DOHH2 (cell line): ENCODE measurements around the gene BAZ1A.

Source experiments
- H3F3A ChIP-seq: fragments of 200-600 bp; sonication (generic), shearing (Covaris generic); 2 replicates; pipeline ENCODE4 v1.6.0; 2016; ENCODE audit warnings: antibody characterized with exemption, mild to moderate bottlenecking; ENCODE audit not compliant: control insufficient read depth, insufficient read depth
- H3K27ac ChIP-seq: fragments of 200-600 bp; sonication (generic); 2 replicates; pipeline ENCODE4 v1.5.1; 2014; ENCODE audit warnings: low read depth, mild to moderate bottlenecking, low read length, moderate library complexity
- H3K27me3 ChIP-seq: fragments of 200-600 bp; sonication (generic); 2 replicates; pipeline ENCODE4 v1.6.1; 2014; ENCODE audit warnings: mild to moderate bottlenecking, low read length, mixed read lengths; ENCODE audit not compliant: control insufficient read depth
- H3K36me3 ChIP-seq: fragments of 200-600 bp; sonication (generic); 2 replicates; pipeline ENCODE4 v1.6.1; 2014; ENCODE audit warnings: mild to moderate bottlenecking, low read length, moderate library complexity, mixed read lengths; ENCODE audit not compliant: control insufficient read depth
- H3K4me1 ChIP-seq: fragments of 200-600 bp; sonication (generic); 2 replicates; pipeline ENCODE4 v1.6.1; 2014; ENCODE audit warnings: mild to moderate bottlenecking, low read length, mixed read lengths; ENCODE audit not compliant: control insufficient read depth
- H3K4me2 ChIP-seq: fragments of 200-600 bp; sonication (generic); 2 replicates; pipeline ENCODE4 v1.6.0; 2014; ENCODE audit warnings: mild to moderate bottlenecking, low read length, moderate library complexity
- H3K4me3 ChIP-seq: fragments of 200-600 bp; sonication (generic); 2 replicates; pipeline ENCODE4 v1.5.1; 2014; ENCODE audit warnings: mild to moderate bottlenecking, low read length, mixed read lengths
- H3K79me2 ChIP-seq: fragments of 200-600 bp; sonication (generic); 2 replicates; pipeline ENCODE4 v1.6.1; 2014; ENCODE audit warnings: mild to moderate bottlenecking, low read length, mixed read lengths; ENCODE audit not compliant: control insufficient read depth
- H3K9me2 ChIP-seq: fragments of 200-600 bp; sonication (generic); replicated peaks from 2 replicates; pipeline ENCODE4 v1.6.1; 2014; ENCODE audit warnings: mild to moderate bottlenecking, low read length, mixed read lengths; ENCODE audit not compliant: control insufficient read depth
- H3K9me3 ChIP-seq: fragments of 200-600 bp; sonication (generic); 2 replicates; pipeline ENCODE4 v1.6.1; 2014; ENCODE audit warnings: antibody characterized with exemption, low read length, mixed read lengths; ENCODE audit not compliant: control insufficient read depth, insufficient read depth
- H4K20me1 ChIP-seq: fragments of 200-600 bp; sonication (generic); 2 replicates; pipeline ENCODE4 v1.6.0; 2014; ENCODE audit warnings: low read depth, mild to moderate bottlenecking, antibody characterized with exemption, low read length, moderate library complexity; ENCODE audit not compliant: control insufficient read depth, insufficient read depth
- CTCF ChIP-seq: fragments of 200-600 bp; sonication (generic); IDR thresholded peaks from one replicate; pipeline ENCODE4 v1.5.1; 2014; ENCODE audit warnings: antibody characterized with exemption, mild to moderate bottlenecking, low read depth, low read length; ENCODE audit not compliant: poor library complexity, severe bottlenecking
- EZH2phosphoT487 ChIP-seq: fragments of 200-600 bp; sonication (generic); IDR thresholded peaks from 2 replicates; pipeline ENCODE4 v1.6.1; 2017; ENCODE audit warnings: borderline replicate concordance, mild to moderate bottlenecking, antibody characterized with exemption, low read length, moderate library complexity, mixed read lengths

BAZ1A gene

GRCh38 chr14:34853041-34853440, 22.1 kb downstream of the BAZ1A start:
- H3K27me3 ChIP-seq, result no peaks in the 10 kb centered on the region

GRCh38 chr14:34851395-34851794, 23.8 kb downstream of the BAZ1A start:
- Histone ChIP-seq H3K4me1 (no peaks in the 10 kb centered on the region), H3K79me2 (peaks cover 92% of the 10 kb centered on the region), H3K27me3 (no peaks in the 10 kb centered on the region), H3K9me2 (no peaks in the 10 kb centered on the region), H3K4me3 (no peak overlapping the region), H3K4me2 (no peak overlapping the region), H3K36me3 (peaks cover 90% of the 10 kb centered on the region), H3K27ac (no peak overlapping the region), H3F3A (0 out of 2 replicates have a peak, but pooled peaks cover 6% of the 10 kb centered on the region), H4K20me1 (peaks cover 8% of the 10 kb centered on the region), H3K9me3 (no peaks in the 10 kb centered on the region)
- no peak for TF ChIP-seq CTCF
- no peak for TF ChIP-seq EZH2phosphoT487

More at GRCh38 chr14:34853041-34853440, 22.1 kb downstream of the BAZ1A start:
- Histone ChIP-seq H3K9me3 (no peaks in the 10 kb centered on the region), H3K27ac (no peak overlapping the region), H3K4me3 (no peak overlapping the region), H4K20me1 (peaks cover 8% of the 10 kb centered on the region), H3K9me2 (no peaks in the 10 kb centered on the region), H3K79me2 (peaks cover 91% of the 10 kb centered on the region), H3K4me1 (peaks cover 5% of the 10 kb centered on the region; the same call in 1 of the 2 replicates), H3K36me3 (peaks cover 91% of the 10 kb centered on the region), H3K4me2 (no peak overlapping the region), H3F3A (0 out of 2 replicates have a peak, but pooled peaks cover 3% of the 10 kb centered on the region)
- TF ChIP-seq CTCF (no peak), EZH2phosphoT487 (no peak)

GRCh38 chr14:34845869-34846268, 29.3 kb downstream of the BAZ1A start:
- H3K9me2 ChIP-seq, result no peaks in the 10 kb centered on the region
- H4K20me1 ChIP-seq, result peaks cover 10% of the 10 kb centered on the region
- H3K4me2 ChIP-seq, result no peak overlapping the region
- peaks cover 89% of the 10 kb centered on the region for H3K79me2 ChIP-seq
- no peaks in the 10 kb centered on the region for H3K9me3 ChIP-seq
- H3K36me3 ChIP-seq, result peaks cover 80% of the 10 kb centered on the region
- TF ChIP-seq CTCF (no peak), EZH2phosphoT487 (no peak)
- 0 out of 2 replicates have a peak, but pooled peaks cover 3% of the 10 kb centered on the region for H3F3A ChIP-seq
- H3K27ac ChIP-seq, result no peak overlapping the region
- no peak overlapping the region for H3K4me3 ChIP-seq
- no peaks in the 10 kb centered on the region for H3K27me3 ChIP-seq
- no peaks in the 10 kb centered on the region for H3K4me1 ChIP-seq
